Measurements from ENCODE around the gene CCDC91. TPM values are rescaled to one million over a fixed set of nuclear protein-coding genes. Genes with fewer than 3 reads are reported as not detected.

Gene CCDC91
- total RNA-seq, 1 experiment from 2014 or later = 26.9 TPM

- CTCF ChIA-PET = no interaction called here
- Histone ChIP-seq H3K4me1 (ENCODE audit: control insufficient read depth, insufficient read depth, low read length) (no peaks in the 10 kb centered on the region), H3K36me3 (ENCODE audit: control insufficient read depth, insufficient read depth, low read length) (no peaks in the 10 kb centered on the region), H3K27ac (ENCODE audit: low read length) (no peak overlapping the region), H3K4me3 (ENCODE audit: low read depth in 2 of 2, low read length in 2 of 2) (no peak overlapping the region), H3K9me3 (ENCODE audit: control insufficient read depth, insufficient read depth, low read depth, low read length) (no peaks in the 10 kb centered on the region), H3K27me3 (ENCODE audit: control insufficient read depth, insufficient read depth, low read length) (no peaks in the 10 kb centered on the region)
- ATAC-seq (no peak), DNase-seq (ENCODE audit: low read depth, low spot score) (no peak)
- BruUV-seq (replicated peaks) = no TSS peak
- POLR2A ChIA-PET = no interaction called here
- TF ChIP-seq TCF7L2 (IDR thresholded peaks at IDR 0.05; ENCODE audit: low read depth, low read length) = no peak
- no peak for TF ChIP-seq CTCF (IDR thresholded peaks at IDR 0.05)
- no peak for TF ChIP-seq SIN3A (IDR thresholded peaks at IDR 0.05; ENCODE audit: borderline replicate concordance, insufficient read depth, low read depth, low read length)
- no peak for TF ChIP-seq POLR2AphosphoS5 (IDR thresholded peaks at IDR 0.05; ENCODE audit: low read depth, low read length)
- TF ChIP-seq, protein P1, sequence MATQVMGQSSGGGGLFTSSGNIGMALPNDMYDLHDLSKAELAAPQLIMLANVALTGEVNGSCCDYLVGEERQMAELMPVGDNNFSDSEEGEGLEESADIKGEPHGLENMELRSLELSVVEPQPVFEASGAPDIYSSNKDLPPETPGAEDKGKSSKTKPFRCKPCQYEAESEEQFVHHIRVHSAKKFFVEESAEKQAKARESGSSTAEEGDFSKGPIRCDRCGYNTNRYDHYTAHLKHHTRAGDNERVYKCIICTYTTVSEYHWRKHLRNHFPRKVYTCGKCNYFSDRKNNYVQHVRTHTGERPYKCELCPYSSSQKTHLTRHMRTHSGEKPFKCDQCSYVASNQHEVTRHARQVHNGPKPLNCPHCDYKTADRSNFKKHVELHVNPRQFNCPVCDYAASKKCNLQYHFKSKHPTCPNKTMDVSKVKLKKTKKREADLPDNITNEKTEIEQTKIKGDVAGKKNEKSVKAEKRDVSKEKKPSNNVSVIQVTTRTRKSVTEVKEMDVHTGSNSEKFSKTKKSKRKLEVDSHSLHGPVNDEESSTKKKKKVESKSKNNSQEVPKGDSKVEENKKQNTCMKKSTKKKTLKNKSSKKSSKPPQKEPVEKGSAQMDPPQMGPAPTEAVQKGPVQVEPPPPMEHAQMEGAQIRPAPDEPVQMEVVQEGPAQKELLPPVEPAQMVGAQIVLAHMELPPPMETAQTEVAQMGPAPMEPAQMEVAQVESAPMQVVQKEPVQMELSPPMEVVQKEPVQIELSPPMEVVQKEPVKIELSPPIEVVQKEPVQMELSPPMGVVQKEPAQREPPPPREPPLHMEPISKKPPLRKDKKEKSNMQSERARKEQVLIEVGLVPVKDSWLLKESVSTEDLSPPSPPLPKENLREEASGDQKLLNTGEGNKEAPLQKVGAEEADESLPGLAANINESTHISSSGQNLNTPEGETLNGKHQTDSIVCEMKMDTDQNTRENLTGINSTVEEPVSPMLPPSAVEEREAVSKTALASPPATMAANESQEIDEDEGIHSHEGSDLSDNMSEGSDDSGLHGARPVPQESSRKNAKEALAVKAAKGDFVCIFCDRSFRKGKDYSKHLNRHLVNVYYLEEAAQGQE (IDR thresholded peaks at IDR 0.05; ENCODE audit: insufficient read depth in 1 of 2, low read depth in 2 of 2, low read length in 1 of 2) = no peak
- intact Hi-C loops (cut with micrococcal nuclease; ENCODE audit: unreplicated experiment) (no loop called here), in situ Hi-C loops (cut with HindIII; ENCODE audit: low pct_unique_long_range_greater_than_20kb, low sequenced_read_pairs) (no loop called here)
Observed at GRCh38 chr12:28144532-28144931, 45.7 kb upstream of the CCDC91 start.

DNA sequence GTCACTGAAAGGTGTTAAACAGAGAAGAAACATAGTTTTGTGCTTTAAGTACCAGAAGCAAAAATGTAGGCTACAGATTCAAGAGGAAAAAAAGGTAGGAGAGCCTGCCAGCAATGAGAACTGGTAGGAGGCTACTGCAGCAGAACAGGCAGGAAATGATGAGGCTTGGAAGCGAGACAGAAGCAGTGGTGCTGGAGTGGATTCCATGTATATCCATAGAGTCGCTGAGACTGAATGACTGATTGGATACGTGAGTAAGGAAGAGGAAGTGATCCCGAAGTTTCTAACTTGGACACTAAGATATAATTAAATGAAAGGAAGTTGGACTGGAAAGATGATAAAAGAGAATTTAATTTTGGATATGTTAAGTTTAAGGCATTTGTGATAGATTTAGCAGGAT is 45.0 kb upstream of the CCDC91 start:
- POLR2A ChIA-PET = no interaction called here
- DNase-seq (ENCODE audit: low read depth, low spot score) (no peak), ATAC-seq (no peak)
- CTCF ChIA-PET = no interaction called here
- no peaks in the 10 kb centered on the region for H3K27me3 ChIP-seq (ENCODE audit: control insufficient read depth, insufficient read depth, low read length)
- H3K4me1 ChIP-seq (ENCODE audit: control insufficient read depth, insufficient read depth, low read length) = no peaks in the 10 kb centered on the region
- intact Hi-C loops (cut with micrococcal nuclease; ENCODE audit: unreplicated experiment) (no loop called here), in situ Hi-C loops (cut with HindIII; ENCODE audit: low pct_unique_long_range_greater_than_20kb, low sequenced_read_pairs) (no loop called here)
- BruUV-seq (replicated peaks) = no TSS peak
- TF ChIP-seq, protein P1 (IDR thresholded peaks at IDR 0.05; ENCODE audit: insufficient read depth in 1 of 2, low read depth in 2 of 2, low read length in 1 of 2) = no peak
- no peak for TF ChIP-seq TCF7L2 (IDR thresholded peaks at IDR 0.05; ENCODE audit: low read depth, low read length)
- TF ChIP-seq SIN3A (IDR thresholded peaks at IDR 0.05; ENCODE audit: borderline replicate concordance, insufficient read depth, low read depth, low read length) = no peak
- TF ChIP-seq POLR2AphosphoS5 (IDR thresholded peaks at IDR 0.05; ENCODE audit: low read depth, low read length) = no peak
- TF ChIP-seq CTCF (IDR thresholded peaks at IDR 0.05) = no peak
- H3K9me3 ChIP-seq (ENCODE audit: control insufficient read depth, insufficient read depth, low read depth, low read length) = no peaks in the 10 kb centered on the region
- H3K36me3 ChIP-seq (ENCODE audit: control insufficient read depth, insufficient read depth, low read length) = no peaks in the 10 kb centered on the region
- no peak overlapping the region for H3K4me3 ChIP-seq (ENCODE audit: low read depth in 2 of 2, low read length in 2 of 2)
- no peak overlapping the region for H3K27ac ChIP-seq (ENCODE audit: low read length)
